NCI-H2196 (cell line): ENCODE results near the gene CELSR2.
A peak's percentile ranks its signal among the peaks of the same experiment; 100 is the strongest.

Experiments
- DNase-seq: peaks from one replicate; lab custom pipeline; 2025; ENCODE audit not compliant: unreplicated experiment; lab: John Stamatoyannopoulos, UW

The CELSR2 gene

GRCh38 chr1:109250454-109251276 lies 1.3 kb downstream of the CELSR2 start:
- no peak for DNase-seq

DNA sequence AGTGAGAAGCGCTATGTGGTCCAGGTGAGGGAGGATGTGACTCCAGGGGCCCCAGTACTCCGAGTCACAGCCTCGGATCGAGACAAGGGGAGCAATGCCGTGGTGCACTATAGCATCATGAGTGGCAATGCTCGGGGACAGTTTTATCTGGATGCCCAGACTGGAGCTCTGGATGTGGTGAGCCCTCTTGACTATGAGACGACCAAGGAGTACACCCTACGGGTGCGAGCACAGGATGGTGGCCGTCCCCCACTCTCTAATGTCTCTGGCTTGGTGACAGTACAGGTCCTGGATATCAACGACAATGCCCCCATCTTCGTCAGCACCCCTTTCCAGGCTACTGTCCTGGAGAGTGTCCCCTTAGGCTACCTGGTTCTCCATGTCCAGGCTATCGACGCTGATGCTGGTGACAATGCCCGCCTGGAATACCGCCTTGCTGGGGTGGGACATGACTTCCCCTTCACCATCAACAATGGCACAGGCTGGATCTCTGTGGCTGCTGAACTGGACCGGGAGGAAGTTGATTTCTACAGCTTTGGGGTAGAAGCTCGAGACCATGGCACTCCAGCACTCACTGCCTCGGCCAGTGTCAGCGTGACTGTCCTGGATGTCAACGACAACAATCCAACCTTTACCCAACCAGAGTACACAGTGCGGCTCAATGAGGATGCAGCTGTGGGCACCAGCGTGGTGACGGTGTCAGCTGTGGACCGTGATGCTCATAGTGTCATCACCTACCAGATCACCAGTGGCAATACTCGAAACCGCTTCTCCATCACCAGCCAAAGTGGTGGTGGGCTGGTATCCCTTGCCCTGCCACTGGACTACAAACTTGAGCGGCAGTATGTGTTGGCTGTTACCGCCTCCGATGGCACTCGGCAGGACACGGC lies 2.2 kb downstream of the CELSR2 start:
- DNase-seq: no peak

DNA sequence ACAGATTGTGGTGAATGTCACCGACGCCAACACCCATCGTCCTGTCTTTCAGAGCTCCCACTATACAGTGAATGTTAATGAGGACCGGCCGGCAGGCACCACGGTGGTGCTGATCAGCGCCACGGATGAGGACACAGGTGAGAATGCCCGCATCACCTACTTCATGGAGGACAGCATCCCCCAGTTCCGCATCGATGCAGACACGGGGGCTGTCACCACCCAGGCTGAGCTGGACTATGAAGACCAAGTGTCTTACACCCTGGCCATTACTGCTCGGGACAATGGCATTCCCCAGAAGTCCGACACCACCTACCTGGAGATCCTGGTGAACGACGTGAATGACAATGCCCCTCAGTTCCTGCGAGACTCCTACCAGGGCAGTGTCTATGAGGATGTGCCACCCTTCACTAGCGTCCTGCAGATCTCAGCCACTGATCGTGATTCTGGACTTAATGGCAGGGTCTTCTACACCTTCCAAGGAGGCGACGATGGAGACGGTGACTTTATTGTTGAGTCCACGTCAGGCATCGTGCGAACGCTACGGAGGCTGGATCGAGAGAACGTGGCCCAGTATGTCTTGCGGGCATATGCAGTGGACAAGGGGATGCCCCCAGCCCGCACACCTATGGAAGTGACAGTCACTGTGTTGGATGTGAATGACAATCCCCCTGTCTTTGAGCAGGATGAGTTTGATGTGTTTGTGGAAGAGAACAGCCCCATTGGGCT lies 3.0 kb downstream of the CELSR2 start:
- DNase-seq: no peak

- DNase-seq: no peak
These were observed 3.8 kb downstream of the CELSR2 start for GRCh38 chr1:109252893-109253802.

DNA sequence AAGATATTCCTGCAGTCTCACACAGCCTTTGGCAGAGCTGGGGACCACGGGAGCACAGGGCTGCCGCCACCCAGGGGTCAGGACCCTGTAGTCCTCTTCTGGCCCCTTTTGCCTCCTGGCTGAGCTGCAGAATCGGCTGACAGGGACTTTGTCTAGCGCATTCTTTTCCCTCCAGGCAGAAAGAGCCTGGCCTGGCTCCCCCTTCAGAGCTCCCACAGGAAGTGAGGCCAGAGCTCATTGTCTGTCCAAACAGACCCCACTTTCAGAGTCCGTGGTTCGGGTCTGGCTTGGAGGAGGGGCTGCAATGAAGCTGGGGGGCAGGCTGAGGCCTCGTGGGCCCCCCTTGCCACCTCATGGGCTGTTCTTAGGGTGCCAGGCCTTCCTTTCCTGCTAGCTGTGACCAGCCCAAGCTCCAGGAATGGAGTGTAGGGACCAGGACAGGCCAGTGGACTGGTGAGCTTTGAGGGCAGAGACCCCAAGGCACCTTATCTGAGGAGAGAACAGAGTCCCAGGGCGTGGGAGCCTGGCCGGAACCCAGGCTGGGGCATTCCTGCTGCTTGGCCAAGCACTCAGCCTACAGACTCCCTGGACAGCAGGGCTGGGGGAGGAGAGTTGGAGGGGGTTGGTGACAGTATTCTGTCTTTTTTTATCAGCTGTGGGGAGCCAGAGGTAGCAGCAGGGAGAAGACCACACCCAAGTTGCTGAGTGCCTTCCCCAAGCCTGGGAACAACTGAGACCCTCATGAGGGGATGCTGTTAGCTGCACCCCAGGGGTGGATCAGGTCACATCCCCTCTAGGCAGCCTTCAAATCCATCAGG lies 4.7 kb downstream of the CELSR2 start:
- DNase-seq: no peak

GRCh38 chr1:109254621-109255096 lies 5.3 kb downstream of the CELSR2 start:
- DNase-seq: no peak

GRCh38 chr1:109255097-109255651 lies 5.8 kb downstream of the CELSR2 start:
- DNase-seq: no peak

DNA sequence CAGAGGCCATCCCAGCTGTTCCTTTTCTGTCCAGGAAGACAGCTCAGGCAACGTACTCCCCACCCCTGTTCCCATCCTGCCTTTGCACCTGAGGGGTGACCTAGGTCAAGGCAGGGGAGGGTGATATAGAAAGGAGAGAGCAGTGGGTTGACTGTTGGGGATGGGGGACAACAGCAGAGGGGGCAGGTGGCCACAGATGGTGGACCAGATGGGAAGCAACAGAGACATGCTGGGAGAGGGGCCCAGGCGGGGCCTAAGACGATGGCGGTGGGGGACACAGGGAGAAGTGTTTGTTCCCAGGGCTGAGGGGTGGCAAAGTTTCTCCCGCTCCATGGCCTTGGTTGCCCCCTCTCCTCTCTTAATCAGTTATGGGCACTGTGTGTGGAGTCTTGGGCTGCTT lies 6.3 kb downstream of the CELSR2 start:
- no peak for DNase-seq

DNA sequence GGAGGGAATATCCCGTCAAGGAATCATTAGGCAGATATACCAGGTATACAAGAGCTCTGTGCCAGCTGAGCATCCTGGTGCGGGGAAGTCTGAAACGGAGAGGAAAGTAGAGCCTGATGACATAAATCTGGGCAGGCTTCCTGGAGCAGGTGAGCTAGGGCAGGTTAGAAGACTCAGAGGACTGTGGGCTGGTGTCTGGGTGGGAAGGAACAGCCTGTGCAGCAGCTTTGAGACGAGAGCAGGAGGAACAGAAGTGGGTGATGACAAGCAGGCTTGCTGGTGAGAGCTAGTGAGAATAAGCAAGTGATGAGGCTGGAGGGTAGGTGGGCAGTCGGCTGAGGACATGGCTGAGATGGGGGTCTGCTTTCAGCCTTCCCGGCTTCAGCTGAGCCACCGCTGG lies 6.7 kb downstream of the CELSR2 start:
- DNase-seq: no peak

DNA sequence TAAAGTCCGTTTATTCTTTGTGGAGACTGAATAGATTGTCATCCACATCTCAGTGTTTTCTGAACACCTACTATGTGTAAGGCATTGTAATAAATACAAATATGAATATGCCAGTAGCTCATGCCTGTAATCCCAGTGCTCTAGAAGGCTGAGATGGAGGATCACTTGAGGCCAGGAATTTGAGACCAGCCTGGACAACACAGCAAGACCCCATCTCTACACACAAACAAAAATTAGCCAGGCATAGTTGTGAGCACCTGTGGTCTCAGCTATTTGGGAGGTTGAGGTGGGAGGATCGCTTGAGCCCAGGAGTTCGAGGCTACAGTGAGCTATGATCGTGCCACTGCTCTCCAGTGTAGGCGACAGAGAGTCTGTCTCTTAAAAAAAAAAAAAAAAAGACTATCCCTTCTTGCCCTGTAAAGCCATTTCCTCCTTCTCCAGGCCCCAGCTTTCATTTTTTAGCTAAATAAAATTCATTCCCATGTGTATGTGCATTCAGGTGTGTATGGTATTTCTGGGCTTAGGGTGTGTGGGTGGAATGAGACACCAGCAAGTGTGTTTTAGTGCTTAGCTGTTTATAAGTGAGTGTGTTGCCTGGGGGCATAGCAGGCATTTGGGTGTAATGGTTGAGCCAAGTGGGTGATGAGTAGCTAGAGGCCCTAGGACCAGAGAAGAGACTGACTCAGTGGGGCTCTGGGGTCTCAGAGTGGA lies 7.8 kb downstream of the CELSR2 start:
- no peak for DNase-seq

GRCh38 chr1:109257682-109258421 lies 8.5 kb downstream of the CELSR2 start:
- DNase-seq: no peak

DNA sequence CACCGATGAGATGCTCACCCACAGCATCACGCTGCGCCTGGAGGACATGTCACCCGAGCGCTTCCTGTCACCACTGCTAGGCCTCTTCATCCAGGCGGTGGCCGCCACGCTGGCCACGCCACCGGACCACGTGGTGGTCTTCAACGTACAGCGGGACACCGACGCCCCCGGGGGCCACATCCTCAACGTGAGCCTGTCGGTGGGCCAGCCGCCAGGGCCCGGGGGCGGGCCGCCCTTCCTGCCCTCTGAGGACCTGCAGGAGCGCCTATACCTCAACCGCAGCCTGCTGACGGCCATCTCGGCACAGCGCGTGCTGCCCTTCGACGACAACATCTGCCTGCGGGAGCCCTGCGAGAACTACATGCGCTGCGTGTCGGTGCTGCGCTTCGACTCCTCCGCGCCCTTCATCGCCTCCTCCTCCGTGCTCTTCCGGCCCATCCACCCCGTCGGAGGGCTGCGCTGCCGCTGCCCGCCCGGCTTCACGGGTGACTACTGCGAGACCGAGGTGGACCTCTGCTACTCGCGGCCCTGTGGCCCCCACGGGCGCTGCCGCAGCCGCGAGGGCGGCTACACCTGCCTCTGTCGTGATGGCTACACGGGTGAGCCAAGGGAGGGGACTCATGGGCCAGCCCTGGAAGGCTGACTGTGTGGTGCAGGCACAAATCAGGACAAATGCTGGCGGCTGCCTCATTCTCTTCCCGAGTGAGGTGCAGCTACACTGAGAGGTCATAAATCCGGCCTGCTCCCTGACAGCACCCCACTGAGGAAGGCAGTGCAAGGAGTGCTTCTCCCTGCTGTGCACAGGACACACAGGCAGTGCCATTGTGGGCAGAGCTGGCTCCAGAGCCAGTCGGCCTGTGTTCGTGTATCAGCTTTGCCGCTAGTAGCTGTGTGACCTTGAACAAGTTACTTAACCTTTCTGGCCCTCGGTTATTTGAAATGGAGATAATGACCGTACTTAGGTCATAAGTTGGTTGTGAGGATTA lies 9.4 kb downstream of the CELSR2 start:
- DNase-seq: no peak

DNA sequence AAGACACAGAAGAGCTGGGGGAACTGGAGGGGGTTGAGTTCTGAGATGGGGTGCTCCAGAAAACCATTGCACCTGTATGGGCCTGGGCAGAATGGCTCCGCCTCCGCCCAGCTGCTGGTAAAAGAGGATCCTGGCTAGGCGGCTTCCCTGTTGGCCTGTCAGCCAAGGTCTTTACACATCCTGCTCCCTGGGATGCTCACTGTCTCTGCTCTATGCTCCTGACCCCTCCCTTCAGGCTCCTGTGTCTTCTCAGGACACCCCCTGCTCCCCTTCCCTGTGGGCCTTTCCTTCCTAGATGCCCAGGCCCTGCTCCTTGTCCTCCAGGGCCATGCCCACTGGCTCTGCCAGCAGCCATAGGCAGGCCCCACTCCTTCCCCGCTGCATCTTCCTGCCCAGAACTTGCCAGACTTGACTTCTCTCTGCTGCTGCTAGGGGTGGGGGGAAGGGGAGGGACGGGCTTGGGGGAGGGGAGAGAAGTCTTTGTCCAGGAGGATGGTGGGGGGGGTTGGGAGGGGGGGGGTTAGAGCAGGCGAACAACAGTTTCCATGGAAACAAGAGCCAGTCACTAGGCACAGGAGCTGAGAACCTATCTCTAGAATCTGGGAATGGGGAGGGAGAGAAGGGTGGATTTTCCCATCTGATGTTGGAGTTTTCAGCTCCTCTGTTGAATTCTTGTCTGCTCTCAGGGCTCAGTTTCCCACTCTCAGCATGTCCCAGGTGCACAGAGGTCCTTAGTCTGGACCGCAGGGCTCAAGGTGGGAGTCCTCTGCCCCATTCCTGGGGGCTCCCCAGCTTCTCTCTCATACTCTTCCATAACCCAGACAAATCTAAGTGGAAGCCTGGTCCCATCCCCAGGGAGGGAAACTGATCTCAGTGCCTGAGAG lies 10.6 kb downstream of the CELSR2 start:
- DNase-seq: peak; percentile 14

DNA sequence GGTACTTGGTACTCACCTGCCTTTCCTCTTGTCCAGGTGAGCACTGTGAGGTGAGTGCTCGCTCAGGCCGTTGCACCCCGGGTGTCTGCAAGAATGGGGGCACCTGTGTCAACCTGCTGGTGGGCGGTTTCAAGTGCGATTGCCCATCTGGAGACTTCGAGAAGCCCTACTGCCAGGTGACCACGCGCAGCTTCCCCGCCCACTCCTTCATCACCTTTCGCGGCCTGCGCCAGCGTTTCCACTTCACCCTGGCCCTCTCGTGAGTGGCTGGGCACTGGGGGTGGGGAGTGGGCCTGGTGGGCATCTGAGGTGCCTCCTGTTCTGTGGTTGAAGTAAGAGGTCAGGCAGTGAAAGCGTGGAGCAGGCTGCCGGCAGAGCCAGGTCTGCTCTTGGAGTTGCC lies 11.7 kb downstream of the CELSR2 start:
- no peak for DNase-seq

DNA sequence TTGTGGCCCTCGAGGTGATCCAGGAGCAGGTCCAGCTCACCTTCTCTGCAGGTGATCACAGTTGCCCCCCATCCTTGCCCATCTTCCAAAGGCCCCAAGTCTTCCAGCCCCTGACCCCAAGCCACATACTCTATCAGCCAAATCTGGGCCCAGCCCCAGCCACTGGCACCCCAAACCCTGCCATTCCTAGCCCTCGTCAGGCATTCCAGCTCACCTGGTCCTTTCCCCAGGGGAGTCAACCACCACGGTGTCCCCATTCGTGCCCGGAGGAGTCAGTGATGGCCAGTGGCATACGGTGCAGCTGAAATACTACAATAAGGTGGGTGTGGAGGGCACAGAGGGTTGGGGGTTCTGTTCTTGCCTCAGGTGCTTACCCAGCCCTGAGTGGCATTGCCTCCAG lies 12.2 kb downstream of the CELSR2 start:
- no peak for DNase-seq
